Endothelial cell of umbilical vein (primary cell): ENCODE measurements around the gene FPR1. TPM values are rescaled to one million over a fixed set of nuclear protein-coding genes. Genes with fewer than 3 reads are reported as not detected.

Experiments
- BruUV-seq: library from RNA; stranded (reverse); fragments of 400-500 nt; replicated peaks from 2 replicates; lab custom pipeline; 2021; lab: Mats Ljungman, UMichigan
- CTCF ChIA-PET: fragments of 300-600, 350-600 bp; sonication (Branson Sonifier 250); formaldehyde crosslinking; loops from one replicate; lab custom pipeline; 2021; ENCODE audit warnings: antibody characterized with exemption, inconsistent platforms; lab: Charles Lee
- POLR2A ChIA-PET: fragments of 300-600, 350-600 bp; sonication (Branson Sonifier 250); formaldehyde crosslinking; loops from one replicate; lab custom pipeline; 2021; ENCODE audit warnings: antibody characterized with exemption, inconsistent platforms; lab: Charles Lee
- DNase-seq: peaks from one replicate; pipeline ENCODE4 v3.0.0-alpha.2; 2011; ENCODE audit warnings: low read depth, low spot score
- FAIRE-seq: peaks from 2 replicates; lab custom pipeline; 2011; peaks lifted over from hg19 to GRCh38; lab: Jason Lieb, UNC
- H2AFZ ChIP-seq: 2 replicates; pipeline ENCODE4 v1.6.0; 2012; ENCODE audit warnings: low read depth, low read length, control low read depth, inconsistent platforms
- H3K27ac ChIP-seq: 2 replicates; pipeline ENCODE4 v1.5.1; 2011; ENCODE audit warnings: low read depth, mild to moderate bottlenecking, control low read depth, low read length, moderate library complexity; ENCODE audit not compliant: insufficient read depth
- H3K27me3 ChIP-seq, 2 experiments: 2 replicates each; pipeline versions ENCODE4 v1.6.0 to v1.6.1; 2011; ENCODE audit warnings: low read length in 2 of 2, mixed read lengths in 1 of 2; ENCODE audit not compliant: control insufficient read depth in 2 of 2, insufficient read depth in 2 of 2
- H3K36me3 ChIP-seq, 2 experiments: 2 replicates in 1 of 2; 3 replicates in 1 of 2; pipeline ENCODE4 v1.5.1; 2011; ENCODE audit warnings: low read length in 2 of 2, mild to moderate bottlenecking in 1 of 2, moderate library complexity in 1 of 2; ENCODE audit not compliant: control insufficient read depth in 2 of 2, insufficient read depth in 2 of 2; ENCODE audit errors: extremely low read depth in 1 of 2
- H3K4me1 ChIP-seq: 3 replicates; pipeline ENCODE4 v1.5.1; 2011; ENCODE audit warnings: mild to moderate bottlenecking, low read length; ENCODE audit not compliant: control insufficient read depth, insufficient read depth; ENCODE audit errors: extremely low read depth
- H3K4me2 ChIP-seq: 2 replicates; pipeline ENCODE4 v1.6.1; 2011; ENCODE audit warnings: low read length, control low read depth, mixed read lengths; ENCODE audit not compliant: insufficient read depth
- H3K4me3 ChIP-seq, 3 experiments: fragments of 200-600 bp in 1 of 3; sonication (generic), shearing (Covaris generic) in 1 of 3; replicated peaks in 1 of 3; 2 replicates each; pipeline ENCODE4 v1.5.1; 2011 to 2016; ENCODE audit warnings: control low read depth in 3 of 3, low read length in 3 of 3, mild to moderate bottlenecking in 2 of 3, inconsistent platforms in 1 of 3, low read depth in 1 of 3, moderate library complexity in 1 of 3; ENCODE audit not compliant: insufficient read depth in 1 of 3
- H3K79me2 ChIP-seq: 2 replicates; pipeline ENCODE4 v1.6.0; 2012; ENCODE audit warnings: low read length, inconsistent platforms; ENCODE audit not compliant: control insufficient read depth, insufficient read depth
- H3K9ac ChIP-seq: replicated peaks from 2 replicates; pipeline ENCODE3; 2011; ENCODE audit warnings: low read length, control low read depth; ENCODE audit not compliant: insufficient read depth; ENCODE audit errors: extremely low read depth
- H3K9me1 ChIP-seq: replicated peaks from 3 replicates; pipeline ENCODE4 v1.6.0; 2011; ENCODE audit warnings: mild to moderate bottlenecking, low read length; ENCODE audit not compliant: control insufficient read depth, insufficient read depth; ENCODE audit errors: extremely low read depth
- H3K9me3 ChIP-seq: replicated peaks from 2 replicates; pipeline ENCODE4 v1.5.1; 2012; ENCODE audit warnings: low read length, inconsistent platforms; ENCODE audit not compliant: control insufficient read depth, insufficient read depth
- H4K20me1 ChIP-seq: replicated peaks from 2 replicates; pipeline ENCODE3; 2011; ENCODE audit warnings: mild to moderate bottlenecking, low read length; ENCODE audit not compliant: control insufficient read depth, insufficient read depth; ENCODE audit errors: extremely low read depth
- EZH2 ChIP-seq: IDR thresholded peaks from 2 replicates; pipeline ENCODE4 v1.6.1; 2012; ENCODE audit warnings: borderline replicate concordance, low read depth, mild to moderate bottlenecking, moderate library complexity, low read length, inconsistent platforms; ENCODE audit not compliant: severe bottlenecking
- FOS ChIP-seq: IDR thresholded peaks from 2 replicates; pipeline ENCODE4 v1.6.1; 2011; ENCODE audit warnings: mild to moderate bottlenecking, low read length, moderate library complexity, borderline replicate concordance; ENCODE audit not compliant: insufficient read depth
- GATA2 ChIP-seq: IDR thresholded peaks from 2 replicates; pipeline ENCODE4 v1.7.0; 2011; ENCODE audit warnings: low read depth, mild to moderate bottlenecking, moderate library complexity, mixed read lengths, low read length; ENCODE audit not compliant: insufficient read length, insufficient read depth
- JUN ChIP-seq: IDR thresholded peaks from 2 replicates; pipeline ENCODE4 v1.6.1; 2011; ENCODE audit warnings: borderline replicate concordance, low read depth; ENCODE audit not compliant: insufficient read length, insufficient read depth
- MAX ChIP-seq: IDR thresholded peaks from 2 replicates; pipeline ENCODE4 v1.6.1; 2011; ENCODE audit not compliant: insufficient read depth, insufficient read length
- MYC ChIP-seq: IDR thresholded peaks from one replicate; pipeline ENCODE4 v1.6.1; 2011; ENCODE audit warnings: mild to moderate bottlenecking, low read depth, low read length
- POLR2A ChIP-seq: IDR thresholded peaks from 2 replicates; pipeline ENCODE4 v1.6.1; 2012; ENCODE audit warnings: low read depth, mild to moderate bottlenecking, control low read depth, low read length
- POLR2AphosphoS5 ChIP-seq: IDR thresholded peaks from 2 replicates; pipeline ENCODE4 v1.6.1; 2012; ENCODE audit warnings: low read depth, mild to moderate bottlenecking, control low read depth, low read length, moderate library complexity; ENCODE audit not compliant: insufficient read depth
- dilution Hi-C: fragments of 300-500 bp; cut with MboI; formaldehyde crosslinking; loops from one replicate; pipeline ENCODE4 v1.15.0; 2019; ENCODE audit warnings: low sequenced_read_pairs; ENCODE audit not compliant: extremely low pct_ligation_motif_present
- intact Hi-C: fragments of 100-400 bp; cut with micrococcal nuclease; formaldehyde crosslinking; loops from one replicate; pipeline ENCODE4 v1.10.0; 2022
- polyA plus RNA-seq, 4 experiments: library from polyadenylated mRNA; depleted of rRNA in 3 of 4; stranded (reverse) in 3 of 4; unstranded in 1 of 4; fragments of >200 nt; gene quantifications; 2 replicates each; pipeline versions ENCODE4 v1.2.1 to v1.2.3, GENCODE V29; 2011 to 2012; ENCODE audit warnings: missing spikeins in 1 of 4
- total RNA-seq: library from RNA; stranded (reverse); gene quantifications from 2 replicates; pipeline ENCODE4 v1.2.3, GENCODE V29; 2021
- TF ChIP-seq, protein P1 (sequence below), 2 donors: IDR thresholded peaks; 1 replicate in 1 of 2; 2 replicates in 1 of 2; pipeline ENCODE4 v1.5.1; 2011; ENCODE audit warnings: low read length in 2 of 2, mild to moderate bottlenecking in 2 of 2, moderate library complexity in 2 of 2, control low read depth in 1 of 2, inconsistent platforms in 1 of 2, low read depth in 1 of 2; ENCODE audit not compliant: insufficient read depth in 1 of 2; ENCODE audit errors: extremely low read depth in 1 of 2

FPR1 gene
- total and polyA plus RNA-seq, 2 donors (not counting 3 experiments of a cell fraction or from before 2014, with no cell fraction given) = not detected

DNA sequence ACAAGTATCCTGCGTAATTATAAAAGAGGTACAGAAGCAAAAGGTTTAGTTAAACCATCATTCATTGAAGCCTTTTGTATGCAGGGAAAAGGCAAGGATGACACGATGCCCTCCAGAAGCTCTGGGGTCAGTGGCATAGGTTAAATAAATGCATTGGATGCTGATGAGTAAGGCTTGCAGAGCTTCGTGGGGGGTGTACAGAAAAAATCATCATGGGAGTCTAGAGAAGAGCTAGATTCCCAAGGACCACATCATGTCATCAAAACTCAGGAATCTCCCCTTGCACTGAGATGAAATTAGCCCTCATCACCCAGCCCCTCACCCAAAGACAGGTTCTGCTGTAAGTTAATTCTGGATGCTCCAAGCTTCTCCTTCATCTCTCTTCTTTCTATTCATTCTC, 8.3 kb downstream of the FPR1 start:
- H3K4me3 ChIP-seq = no peak overlapping the region
- CTCF ChIA-PET = no interaction called here
- no peak overlapping the region for H3K4me2 ChIP-seq

DNA sequence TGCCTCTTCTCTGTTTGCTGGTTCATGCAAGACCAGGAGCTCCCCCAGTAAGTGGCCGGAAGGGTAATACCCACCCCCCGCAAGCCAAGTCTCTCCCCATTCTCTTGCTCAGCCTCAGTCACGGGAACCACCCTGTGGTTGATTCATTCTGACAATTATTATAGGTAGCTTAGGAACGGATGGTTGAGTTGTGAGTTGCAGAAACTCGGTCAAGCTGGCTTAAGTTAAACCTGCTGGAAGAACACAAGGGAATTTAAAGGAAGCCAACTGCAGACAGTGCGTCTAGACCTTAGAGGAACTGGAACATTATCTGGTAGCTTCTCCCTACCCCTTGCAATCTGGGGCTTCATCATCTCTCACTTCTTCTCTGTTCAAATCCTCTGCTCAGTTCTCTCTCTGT, 8.9 kb downstream of the FPR1 start:
- dilution Hi-C loops (no loop called here), intact Hi-C loops (no loop called here)
- Histone ChIP-seq H3K27me3 (no peaks in the 10 kb centered on the region), H2AFZ (no peak overlapping the region), H3K9ac (no peak overlapping the region), H3K79me2 (no peaks in the 10 kb centered on the region), H4K20me1 (no peaks in the 10 kb centered on the region), H3K9me1 (no peaks in the 10 kb centered on the region), H3K9me3 (no peaks in the 10 kb centered on the region), H3K4me3 (no peak overlapping the region), H3K27ac (no peak overlapping the region), H3K4me2 (no peak overlapping the region), H3K4me1 (no peaks in the 10 kb centered on the region), H3K36me3 (no peaks in the 10 kb centered on the region)
- DNase-seq (no peak), FAIRE-seq (no peak)
- POLR2A ChIA-PET = no interaction called here
- no peak for TF ChIP-seq POLR2AphosphoS5
- TF ChIP-seq GATA2 = no peak
- no peak for TF ChIP-seq JUN
- TF ChIP-seq FOS = no peak
- TF ChIP-seq EZH2 = no peak
- no peak for TF ChIP-seq POLR2A
- no peak for TF ChIP-seq MAX
- TF ChIP-seq MYC = no peak
- TF ChIP-seq, protein P1, sequence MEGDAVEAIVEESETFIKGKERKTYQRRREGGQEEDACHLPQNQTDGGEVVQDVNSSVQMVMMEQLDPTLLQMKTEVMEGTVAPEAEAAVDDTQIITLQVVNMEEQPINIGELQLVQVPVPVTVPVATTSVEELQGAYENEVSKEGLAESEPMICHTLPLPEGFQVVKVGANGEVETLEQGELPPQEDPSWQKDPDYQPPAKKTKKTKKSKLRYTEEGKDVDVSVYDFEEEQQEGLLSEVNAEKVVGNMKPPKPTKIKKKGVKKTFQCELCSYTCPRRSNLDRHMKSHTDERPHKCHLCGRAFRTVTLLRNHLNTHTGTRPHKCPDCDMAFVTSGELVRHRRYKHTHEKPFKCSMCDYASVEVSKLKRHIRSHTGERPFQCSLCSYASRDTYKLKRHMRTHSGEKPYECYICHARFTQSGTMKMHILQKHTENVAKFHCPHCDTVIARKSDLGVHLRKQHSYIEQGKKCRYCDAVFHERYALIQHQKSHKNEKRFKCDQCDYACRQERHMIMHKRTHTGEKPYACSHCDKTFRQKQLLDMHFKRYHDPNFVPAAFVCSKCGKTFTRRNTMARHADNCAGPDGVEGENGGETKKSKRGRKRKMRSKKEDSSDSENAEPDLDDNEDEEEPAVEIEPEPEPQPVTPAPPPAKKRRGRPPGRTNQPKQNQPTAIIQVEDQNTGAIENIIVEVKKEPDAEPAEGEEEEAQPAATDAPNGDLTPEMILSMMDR (IDR thresholded peaks at IDR 0.05; ENCODE audit: extremely low read depth in 1 of 2, insufficient read depth in 1 of 2, low read depth in 1 of 2, low read length in 2 of 2) = no peak
- no TSS peak for BruUV-seq
- CTCF ChIA-PET = interaction anchor here (0.6 to 0.7 kb wide), 2 partner anchors 20 to 809 kb away, joined by 3 to 4 read pairs; no protein-coding TSS in a partner anchor

More for the DNA sequence above, 8.3 kb downstream of the FPR1 start:
- intact Hi-C loops = no loop called here
- no peak overlapping the region for H2AFZ ChIP-seq
- FAIRE-seq (no peak), DNase-seq (no peak)
- no peaks in the 10 kb centered on the region for H3K9me1 ChIP-seq
- H3K27ac ChIP-seq = no peak overlapping the region
- TF ChIP-seq EZH2 = no peak
- no peak for TF ChIP-seq JUN
- H3K9ac ChIP-seq = no peak overlapping the region
- POLR2A ChIA-PET = no interaction called here
- no peaks in the 10 kb centered on the region for H3K27me3 ChIP-seq
- dilution Hi-C loops = no loop called here
- H4K20me1 ChIP-seq = no peaks in the 10 kb centered on the region
- no peaks in the 10 kb centered on the region for H3K4me1 ChIP-seq
- H3K9me3 ChIP-seq = no peaks in the 10 kb centered on the region
- no peaks in the 10 kb centered on the region for H3K79me2 ChIP-seq
- no peaks in the 10 kb centered on the region for H3K36me3 ChIP-seq
- BruUV-seq = no TSS peak
